HK-2 (cell line): Measurements from ENCODE around the gene CHCHD3.
"Not testable (repeated sequence)": the region's sequence is repeated elsewhere in the genome, so short reads cannot be mapped to it uniquely, and the experiment has no call there.

Source experiments
- DNase-seq: peaks from one replicate; pipeline ENCODE4 v3.0.0-alpha.2; 2018; ENCODE audit not compliant: unreplicated experiment

CHCHD3 gene

DNA sequence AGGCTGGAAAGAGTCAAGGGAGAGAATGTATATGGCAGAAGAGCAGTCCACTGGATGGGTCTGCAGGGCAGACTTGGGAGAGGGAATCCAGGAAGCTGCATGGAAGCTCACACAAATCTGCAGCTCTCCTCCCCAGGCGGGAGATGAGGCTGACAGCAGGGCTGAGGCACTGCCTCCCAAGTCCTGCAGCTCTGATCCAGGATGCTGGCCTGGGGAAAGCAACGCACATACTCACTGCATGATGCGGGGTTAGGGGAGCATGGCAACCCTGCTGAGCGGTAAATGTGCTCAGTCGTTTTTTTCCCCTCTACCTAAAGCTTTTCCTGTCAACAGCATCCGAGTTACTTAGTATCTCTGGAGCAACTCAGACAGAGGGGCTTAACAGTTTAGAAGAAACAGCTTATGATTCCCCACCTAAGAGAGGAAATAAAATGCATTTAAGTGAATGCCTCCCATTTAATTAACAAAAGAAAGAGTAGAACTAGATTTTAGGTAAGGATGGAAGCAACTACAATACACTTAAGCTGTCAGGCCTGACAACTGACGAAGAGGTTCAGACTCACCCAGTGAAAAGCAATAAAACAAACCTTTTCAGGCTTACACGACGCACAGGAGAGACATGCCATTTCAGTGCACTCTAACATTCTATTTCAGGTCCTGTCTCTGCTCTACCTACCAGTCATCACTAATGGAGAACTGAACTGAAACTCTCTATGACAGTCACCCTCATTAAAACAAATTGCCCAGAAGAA, 37.0 kb downstream of the CHCHD3 start:
- no peak for DNase-seq

DNA sequence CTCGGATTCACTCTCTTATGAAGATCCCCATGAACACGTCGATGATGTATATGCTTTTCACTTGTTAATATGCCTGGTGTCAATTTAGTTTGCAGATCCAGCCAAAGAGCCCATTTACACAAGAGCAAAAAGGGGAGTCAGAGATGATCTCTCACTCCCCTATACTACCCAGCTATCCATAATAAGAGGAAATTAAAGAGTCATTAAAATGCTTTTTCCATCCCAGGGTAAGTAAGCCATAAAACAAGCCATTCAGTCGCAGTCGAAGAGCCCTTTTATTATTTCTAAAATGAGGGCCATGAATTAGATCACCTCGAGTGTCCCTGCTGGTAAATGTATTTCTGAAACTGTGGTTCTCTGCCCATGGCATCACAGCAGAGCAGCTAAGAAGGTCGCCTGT, 41.2 kb downstream of the CHCHD3 start:
- DNase-seq: no peak

- no peak for DNase-seq
Observed at GRCh38 chr7:133040178-133040577, 41.7 kb downstream of the CHCHD3 start.

DNA sequence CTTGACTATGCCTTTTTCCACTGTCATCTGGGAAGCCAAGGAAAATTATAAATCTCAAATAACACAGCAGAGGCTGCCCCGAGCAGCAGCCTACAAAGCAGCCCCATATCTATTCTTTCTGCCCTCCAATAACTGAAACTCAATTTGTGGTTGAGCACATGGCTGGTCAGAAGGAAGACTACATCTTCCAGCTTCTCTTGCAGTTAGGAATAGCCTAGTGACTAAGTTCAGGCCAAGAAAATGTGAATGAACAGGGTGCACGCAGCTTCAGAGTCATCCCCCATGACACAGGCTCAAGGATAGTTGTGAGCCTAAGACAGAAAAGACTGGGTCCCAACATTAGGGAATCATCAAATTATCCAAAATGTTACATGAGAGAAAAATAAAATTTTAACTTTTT, 42.3 kb downstream of the CHCHD3 start:
- DNase-seq: no peak

DNA sequence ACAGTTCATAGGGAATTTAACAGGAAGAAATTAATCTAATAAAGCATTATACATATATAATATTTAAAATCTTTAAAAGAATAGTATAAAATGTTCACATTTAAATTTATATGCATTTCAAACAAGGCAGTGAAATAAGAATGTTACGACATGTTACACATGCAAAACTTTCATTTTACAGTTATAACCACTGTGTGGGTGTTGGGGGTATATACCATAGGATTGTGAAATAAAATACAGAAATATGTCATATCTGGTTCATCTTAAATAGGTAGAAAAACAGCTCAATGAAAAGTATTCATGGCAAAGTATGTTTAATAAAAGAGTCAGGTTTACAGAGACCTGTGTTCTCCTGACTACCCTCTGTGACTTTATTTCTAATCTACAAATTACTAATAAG, 45.6 kb downstream of the CHCHD3 start:
- DNase-seq: no peak

DNA sequence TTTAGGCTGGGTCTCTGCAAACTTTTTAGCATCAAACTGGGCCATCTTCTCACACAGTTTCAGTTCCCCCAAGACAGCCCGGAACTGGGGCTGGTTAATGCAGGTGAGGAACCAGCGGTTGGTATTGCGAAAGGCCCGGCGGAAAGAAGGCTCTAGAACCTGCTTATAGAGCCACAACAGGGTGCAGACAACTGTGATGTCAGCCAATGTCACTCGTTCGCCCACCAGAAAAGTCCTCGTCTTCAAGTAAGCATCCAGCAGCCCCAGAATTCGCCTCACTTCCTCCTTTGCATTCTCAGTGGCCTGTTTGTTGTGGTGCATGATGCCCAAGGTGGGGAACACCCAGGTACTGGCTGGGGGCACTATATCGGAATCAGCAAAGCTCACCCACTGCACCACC, 46.6 kb downstream of the CHCHD3 start:
- DNase-seq: not testable (repeated sequence)

DNA sequence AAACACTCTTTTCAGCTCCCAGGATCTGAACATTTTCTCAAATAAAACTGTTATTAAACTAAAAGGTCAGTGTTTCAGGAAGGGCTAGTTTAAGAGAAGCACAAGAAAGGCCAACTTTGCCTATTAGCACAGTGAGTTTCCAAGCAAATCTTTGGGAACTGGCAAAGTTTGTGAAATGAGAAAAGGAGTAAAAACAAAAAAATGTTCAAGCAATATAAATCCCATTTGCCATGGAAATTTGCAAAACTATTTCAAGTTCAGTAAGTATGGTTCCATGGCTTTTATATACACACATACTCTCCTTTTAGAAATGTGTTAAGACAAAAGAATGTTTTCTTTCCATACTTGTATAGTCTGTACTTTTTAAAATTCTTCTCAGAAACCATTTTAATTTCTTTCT, 51.5 kb downstream of the CHCHD3 start:
- no peak for DNase-seq

- DNase-seq: no peak
Observed at GRCh38 chr7:133029463-133029862, 52.4 kb downstream of the CHCHD3 start.

DNA sequence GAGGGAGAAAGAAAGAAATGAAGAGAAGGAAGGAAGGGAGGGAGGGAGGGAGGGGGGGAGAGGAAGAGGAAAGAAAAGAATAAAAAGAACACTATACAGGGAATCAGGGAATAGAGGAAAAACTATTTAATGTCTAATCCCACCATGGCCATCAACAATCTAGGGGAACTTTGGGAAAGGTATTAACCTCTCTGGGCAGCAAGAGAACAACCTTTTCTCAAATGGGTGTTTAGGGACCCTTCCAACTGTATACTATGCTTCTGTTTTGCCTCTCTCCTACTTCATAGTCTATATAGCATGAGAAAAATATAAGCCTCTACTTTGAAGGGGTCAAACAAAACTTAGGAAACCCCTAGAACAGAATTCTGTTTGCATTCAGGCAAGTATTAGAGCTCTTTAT, 54.5 kb downstream of the CHCHD3 start:
- DNase-seq: no peak

- DNase-seq: no peak
Observed at GRCh38 chr7:133026210-133026859, 55.6 kb downstream of the CHCHD3 start.

DNA sequence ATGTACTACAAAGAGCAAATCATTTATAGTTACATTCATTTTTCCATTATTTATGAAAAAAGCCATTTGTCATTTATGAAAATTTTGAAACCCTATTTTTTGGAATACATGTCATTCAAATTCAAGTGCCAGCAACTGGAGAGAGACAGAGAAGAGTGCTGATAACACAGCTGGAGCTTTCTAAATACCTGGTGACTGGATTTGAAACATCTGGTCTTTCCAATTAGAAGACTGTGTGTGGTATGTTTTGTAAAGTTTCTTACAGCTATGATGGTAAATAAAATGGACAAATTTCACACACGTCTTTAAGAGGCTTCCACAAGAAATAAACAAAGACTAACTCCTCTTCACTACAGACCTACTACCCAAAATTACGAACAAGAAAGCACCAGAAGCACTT, 56.8 kb downstream of the CHCHD3 start:
- no peak for DNase-seq

GRCh38 chr7:133024596-133024995, 57.3 kb downstream of the CHCHD3 start:
- no peak for DNase-seq

- DNase-seq: no peak
Observed at GRCh38 chr7:133023370-133024071, 58.4 kb downstream of the CHCHD3 start.

GRCh38 chr7:133022661-133023060, 59.2 kb downstream of the CHCHD3 start:
- no peak for DNase-seq

GRCh38 chr7:133021196-133021595, 60.7 kb downstream of the CHCHD3 start:
- DNase-seq: no peak

- DNase-seq: no peak
Observed at GRCh38 chr7:133020496-133020895, 61.4 kb downstream of the CHCHD3 start.

DNA sequence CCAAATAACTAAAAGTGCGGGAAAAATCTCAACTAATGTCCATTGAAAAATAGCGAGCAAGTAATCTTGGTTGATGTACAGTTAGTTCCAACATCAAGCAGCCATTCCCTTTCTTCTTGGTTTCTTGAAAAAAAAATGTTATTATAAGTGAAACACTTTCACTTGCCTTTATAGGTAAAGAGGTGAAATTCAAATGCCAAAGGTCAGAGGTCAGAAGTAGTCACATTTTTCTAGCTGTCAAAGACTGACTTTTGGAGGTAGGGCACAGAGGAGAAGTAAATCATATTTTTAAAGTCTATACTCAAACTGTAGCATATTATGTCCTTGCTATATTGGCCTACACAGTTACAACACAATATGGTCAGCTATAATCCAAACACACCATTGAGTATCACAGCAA, 62.3 kb downstream of the CHCHD3 start:
- no peak for DNase-seq

DNA sequence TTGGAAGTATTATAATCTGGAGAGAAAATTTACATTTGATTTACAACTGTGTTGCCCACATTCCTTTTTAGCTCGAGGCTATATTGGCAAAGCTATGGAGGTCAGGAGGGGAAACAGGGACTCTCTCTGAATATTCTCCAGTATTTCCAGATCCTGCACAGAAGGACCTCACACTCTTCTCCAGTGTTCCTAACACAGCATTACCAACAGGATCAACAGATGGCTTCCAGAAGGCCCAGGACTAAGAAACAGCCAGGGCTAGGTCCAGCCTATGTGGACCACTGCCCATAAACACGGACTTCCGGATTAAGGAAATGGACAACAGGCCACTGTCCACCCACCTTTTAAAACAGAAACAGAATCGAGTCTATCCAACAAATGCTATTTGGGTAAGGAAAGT, 65.3 kb downstream of the CHCHD3 start:
- no peak for DNase-seq

DNA sequence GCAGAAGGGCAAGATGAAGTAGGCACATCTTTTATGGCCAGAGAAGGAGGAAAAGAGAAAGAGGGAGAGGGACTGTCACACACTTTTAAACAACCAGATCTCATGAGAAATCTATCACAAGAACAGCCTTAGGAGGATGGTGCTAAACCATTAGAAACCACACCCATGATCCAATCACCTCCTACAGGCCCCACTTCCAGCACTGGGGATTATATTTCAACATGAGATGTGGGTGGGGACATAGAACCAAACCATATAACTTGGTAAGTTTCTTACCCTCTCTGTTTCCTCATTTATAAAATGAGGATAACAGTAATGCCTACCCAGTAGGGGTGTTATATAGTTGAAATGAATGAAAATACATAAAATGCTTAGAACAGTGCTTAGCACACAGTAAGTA, 66.0 kb downstream of the CHCHD3 start:
- no peak for DNase-seq

DNA sequence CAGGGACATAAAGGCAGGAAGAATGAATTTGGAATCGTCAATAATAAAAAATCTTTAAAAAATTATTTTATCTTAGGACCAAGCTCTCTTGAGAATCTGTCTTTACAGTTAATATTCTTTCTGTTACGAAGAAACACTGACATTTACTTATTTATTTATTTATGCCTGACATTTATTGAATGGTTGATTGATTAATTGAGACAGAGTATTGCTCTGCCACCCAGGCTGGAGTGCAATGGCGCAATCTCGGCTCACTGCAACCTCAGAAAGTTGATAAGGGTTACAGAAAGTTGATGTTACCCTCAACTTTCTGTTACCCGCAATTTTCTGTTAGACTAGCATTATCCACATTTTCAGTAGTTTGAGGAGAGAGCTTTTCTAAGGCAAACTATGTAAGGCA, 70.1 kb downstream of the CHCHD3 start:
- no peak for DNase-seq

GRCh38 chr7:133009426-133010252, 72.3 kb downstream of the CHCHD3 start:
- no peak for DNase-seq

- no peak for DNase-seq
Observed at GRCh38 chr7:133007961-133008360, 73.9 kb downstream of the CHCHD3 start.
